Prostate gland (tissue), 2 donors: Measurements from ENCODE around the gene CROCC. TPM values are rescaled to one million over a fixed set of nuclear protein-coding genes. Genes with fewer than 3 reads are reported as not detected.

ENCODE experiments used
- DNase-seq: peaks from one replicate; pipeline ENCODE4 v3.0.0-alpha.2; 2019; ENCODE audit warnings: low spot score
- H3K27ac ChIP-seq, 2 donors: fragments of 200-600 bp; sonication (generic); 2 replicates each; pipeline ENCODE4 v1.5.1; 2017 to 2019
- H3K27me3 ChIP-seq: fragments of 200-600 bp; sonication (generic); replicated peaks from 2 replicates; pipeline ENCODE4 v1.5.1; 2019; ENCODE audit not compliant: insufficient read depth
- H3K36me3 ChIP-seq, 2 donors: fragments of 200-600 bp; sonication (generic); 1 replicate in 1 of 2; 2 replicates in 1 of 2; pipeline versions ENCODE4 v1.5.1 to v1.8.1; 2017 to 2019
- H3K4me1 ChIP-seq: fragments of 200-600 bp; sonication (generic); replicated peaks from 2 replicates; pipeline ENCODE4 v1.5.1; 2019
- H3K4me3 ChIP-seq, 2 donors: fragments of 200-600 bp; sonication (generic); 2 replicates each; pipeline ENCODE4 v1.5.1; 2017 to 2019
- H3K9me3 ChIP-seq: fragments of 200-600 bp; sonication (generic); 2 replicates; pipeline ENCODE4 v1.5.1; 2017
- CTCF ChIP-seq, 4 experiments: fragments of 200-600 bp in 2 of 4; fragments of 450-650 bp in 2 of 4; sonication (generic) in 2 of 4; IDR thresholded peaks; 1 replicate in 3 of 4; 2 replicates in 1 of 4; pipeline ENCODE4 v1.5.1; 2016 to 2019; ENCODE audit warnings: antibody characterized with exemption in 4 of 4, mild to moderate bottlenecking in 2 of 4, moderate library complexity in 2 of 4
- POLR2A ChIP-seq: fragments of 450-650 bp; IDR thresholded peaks from one replicate; pipeline ENCODE4 v1.6.1; 2016; ENCODE audit warnings: antibody characterized with exemption, mild to moderate bottlenecking
- POLR2AphosphoS5 ChIP-seq: sonication (generic); formaldehyde crosslinking; IDR thresholded peaks from one replicate; pipeline ENCODE4 v1.6.1; 2017; ENCODE audit warnings: antibody characterized with exemption
- WGBS: methylation state at CpG from one replicate; pipeline ENCODE4 v1.1.5; 2018; 5-methylcytosine and 5-hydroxymethylcytosine counted together
- intact Hi-C: fragments of 100-400 bp; cut with DNase I; formaldehyde crosslinking; loops from one replicate; pipeline ENCODE4 v1.14.2; 2022
- total RNA-seq, 2 donors: library from RNA; depleted of rRNA; stranded (reverse); fragments of >200 nt; gene quantifications; one replicate each; pipeline ENCODE4 v1.1.0, GENCODE V29; 2016

CROCC gene
- total RNA-seq, 2 donors from 2014 or later, result 19.6 to 68.7 TPM

- no peak for DNase-seq
- Histone ChIP-seq H3K9me3 (no peaks in the 10 kb centered on the region), H3K4me3 (no peak overlapping the region), H3K27me3 (no peaks in the 10 kb centered on the region), H3K27ac (peak overlapping the region in 1 of 2 donors; percentile 74), H3K36me3 (no peaks in the 10 kb centered on the region), H3K4me1 (no peaks in the 10 kb centered on the region)
- 74% methylated on average over 4 of the region's 4 CpGs for WGBS
- TF ChIP-seq CTCF (IDR thresholded peaks at IDR 0.05), result no peak
- no peak for TF ChIP-seq POLR2A
- no peak for TF ChIP-seq POLR2AphosphoS5
- intact Hi-C loops, result no loop called here
Observed at GRCh38 chr1:16978139-16978538, 56.4 kb downstream of the CROCC start.

GRCh38 chr1:16978567-16979474, 57.1 kb downstream of the CROCC start:
- Histone ChIP-seq H3K4me3 (peak overlapping the region in 1 of 2 donors; percentile 37), H3K9me3 (no peaks in the 10 kb centered on the region), H3K36me3 (no peaks in the 10 kb centered on the region), H3K27ac (peak overlapping the region; percentile 61 to 74), H3K4me1 (no peaks in the 10 kb centered on the region), H3K27me3 (no peaks in the 10 kb centered on the region)
- whole genome bisulfite sequencing, result 39% methylated on average over 20 of the region's 20 CpGs
- TF ChIP-seq POLR2A (no peak), POLR2AphosphoS5 (peak; percentile 23)
- intact Hi-C loops, result no loop called here
- DNase-seq, result no peak

GRCh38 chr1:16979475-16980327, 58.0 kb downstream of the CROCC start:
- no peaks in the 10 kb centered on the region for H3K4me1 ChIP-seq
- intact Hi-C loops, result no loop called here
- DNase-seq, result no peak

GRCh38 chr1:16980473-16981268, 58.9 kb downstream of the CROCC start, which contains the start of gene MFAP2:
Gene MFAP2 (minus strand): TSS chr1:16980620. CDS start chr1:16978273, 2,347 bp downstream.
- Histone ChIP-seq H3K27ac (peak within 1 kb of the TSS; percentile 61 to 74), H3K9me3 (no peaks in the 10 kb centered on the region), H3K36me3 (no peaks in the 10 kb centered on the region), H3K4me3 (peak within 1 kb of the TSS; percentile 31 to 37), H3K4me1 (no peaks in the 10 kb centered on the region), H3K27me3 (no peaks in the 10 kb centered on the region)
- TF ChIP-seq POLR2A (no peak), POLR2AphosphoS5 (no peak), CTCF (IDR thresholded peaks at IDR 0.05) (no peak)
- intact Hi-C loops, result no loop called here
- DNase-seq, result no peak
- WGBS, result 6% methylated on average over 52 of the region's 53 CpGs

More at GRCh38 chr1:16979475-16980327, 58.0 kb downstream of the CROCC start:
- H3K4me3 ChIP-seq, result peak overlapping the region; percentile 31 to 37
- H3K36me3 ChIP-seq, result no peaks in the 10 kb centered on the region
- no peak for TF ChIP-seq CTCF (IDR thresholded peaks at IDR 0.05)
- no peak for TF ChIP-seq POLR2AphosphoS5
- no peak for TF ChIP-seq POLR2A
- H3K9me3 ChIP-seq, result no peaks in the 10 kb centered on the region
- peak overlapping the region; percentile 61 to 74 for H3K27ac ChIP-seq
- WGBS, result 11% methylated on average over 40 of the region's 44 CpGs
- H3K27me3 ChIP-seq, result no peaks in the 10 kb centered on the region
